SU-DHL-6 (cell line): ENCODE data around the gene GRB14.

ENCODE experiments used
- CTCF ChIP-seq: fragments of 200-600 bp; sonication (generic); IDR thresholded peaks from one replicate; pipeline ENCODE4 v1.5.1; 2017; ENCODE audit warnings: antibody characterized with exemption, mild to moderate bottlenecking, low read length, moderate library complexity; ENCODE audit not compliant: insufficient read depth, poor library complexity, severe bottlenecking
- EZH2phosphoT487 ChIP-seq: fragments of 200-600 bp; sonication (generic), shearing (Covaris generic); conservative IDR thresholded peaks from 2 replicates; pipeline ENCODE4 v1.6.1; 2018; ENCODE audit warnings: mild to moderate bottlenecking, antibody characterized with exemption, low read length, moderate library complexity, mixed read lengths

GRCh38 chr2:164512871-164513270 lies 108.4 kb downstream of the GRB14 start:
- TF ChIP-seq CTCF (no peak), EZH2phosphoT487 (no peak)
